ENCODE data around the gene SORCS1. TPM values are rescaled to one million over a fixed set of nuclear protein-coding genes. Genes with fewer than 3 reads are reported as not detected.

The SORCS1 gene
- total RNA-seq, 1 donor from 2014 or later, result 1.1 TPM

DNA sequence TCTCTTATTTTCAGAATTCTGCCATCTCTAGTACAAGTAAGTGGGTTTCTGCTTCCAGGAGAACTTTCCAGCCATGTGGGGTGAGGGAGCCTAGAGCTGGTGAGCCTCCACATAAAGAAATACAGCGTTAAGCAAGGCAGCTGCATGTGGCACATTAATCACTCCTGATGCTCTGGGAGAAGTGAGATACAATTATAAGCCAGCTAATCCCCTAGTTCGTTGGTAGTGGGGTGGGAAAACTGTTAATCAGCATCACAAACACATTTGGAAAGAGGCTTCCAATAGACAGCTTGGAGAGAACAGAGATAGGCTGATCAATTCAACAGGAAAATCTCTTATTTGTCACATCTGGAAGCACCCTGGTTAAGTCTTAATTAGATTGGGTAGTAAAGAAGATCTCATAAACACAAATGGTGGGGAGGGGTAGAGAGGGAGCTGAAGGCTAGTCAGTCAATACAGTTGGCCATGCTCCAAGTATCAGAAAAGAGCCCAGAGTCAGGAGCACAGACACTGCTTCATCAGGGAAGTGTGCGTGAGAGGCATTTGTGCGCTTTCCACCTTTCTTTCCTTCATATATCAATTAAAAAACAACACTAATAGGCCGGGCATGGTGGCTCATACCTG lies 130.6 kb downstream of the SORCS1 start:
- Mint-ChIP-seq H3K4me3 (ENCODE audit: unreplicated experiment) (no peak overlapping the region), H3K4me1 (ENCODE audit: low read depth, unreplicated experiment) (peaks cover 10% of the 10 kb centered on the region), H3K27me3 (ENCODE audit: low read depth, unreplicated experiment) (no peaks in the 10 kb centered on the region), H3K36me3 (ENCODE audit: low read depth, unreplicated experiment) (no peaks in the 10 kb centered on the region), H3K9me3 (ENCODE audit: unreplicated experiment) (no peaks in the 10 kb centered on the region), H3K27ac (ENCODE audit: unreplicated experiment) (no peak overlapping the region)
- Histone ChIP-seq H3K27me3 (ENCODE audit: insufficient read depth, low read length) (no peaks in the 10 kb centered on the region), H3K9ac (ENCODE audit: low read length) (no peak overlapping the region), H3K4me1 (ENCODE audit: insufficient read depth, low read length) (no peaks in the 10 kb centered on the region), H3K4me3 (ENCODE audit: insufficient read depth, low read depth, low read length) (no peak overlapping the region), H3K9me3 (ENCODE audit: insufficient read depth, low read depth, low read length) (no peaks in the 10 kb centered on the region), H3K36me3 (ENCODE audit: insufficient read depth, low read length) (no peaks in the 10 kb centered on the region), H4K20me1 (ENCODE audit: insufficient read depth, low read length) (no peaks in the 10 kb centered on the region), H2AFZ (ENCODE audit: low read depth, low read length) (no peak overlapping the region), H3K79me2 (ENCODE audit: insufficient read depth, low read length) (no peaks in the 10 kb centered on the region), H3K4me2 (ENCODE audit: low read length) (no peak overlapping the region), H3K27ac (ENCODE audit: low read depth, low read length) (no peak overlapping the region)
- DNase-seq (ENCODE audit: low read depth) (no peak), FAIRE-seq (no peak)
- TF ChIP-seq, protein P1, sequence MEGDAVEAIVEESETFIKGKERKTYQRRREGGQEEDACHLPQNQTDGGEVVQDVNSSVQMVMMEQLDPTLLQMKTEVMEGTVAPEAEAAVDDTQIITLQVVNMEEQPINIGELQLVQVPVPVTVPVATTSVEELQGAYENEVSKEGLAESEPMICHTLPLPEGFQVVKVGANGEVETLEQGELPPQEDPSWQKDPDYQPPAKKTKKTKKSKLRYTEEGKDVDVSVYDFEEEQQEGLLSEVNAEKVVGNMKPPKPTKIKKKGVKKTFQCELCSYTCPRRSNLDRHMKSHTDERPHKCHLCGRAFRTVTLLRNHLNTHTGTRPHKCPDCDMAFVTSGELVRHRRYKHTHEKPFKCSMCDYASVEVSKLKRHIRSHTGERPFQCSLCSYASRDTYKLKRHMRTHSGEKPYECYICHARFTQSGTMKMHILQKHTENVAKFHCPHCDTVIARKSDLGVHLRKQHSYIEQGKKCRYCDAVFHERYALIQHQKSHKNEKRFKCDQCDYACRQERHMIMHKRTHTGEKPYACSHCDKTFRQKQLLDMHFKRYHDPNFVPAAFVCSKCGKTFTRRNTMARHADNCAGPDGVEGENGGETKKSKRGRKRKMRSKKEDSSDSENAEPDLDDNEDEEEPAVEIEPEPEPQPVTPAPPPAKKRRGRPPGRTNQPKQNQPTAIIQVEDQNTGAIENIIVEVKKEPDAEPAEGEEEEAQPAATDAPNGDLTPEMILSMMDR (IDR thresholded peaks at IDR 0.05; ENCODE audit: insufficient read depth, low read depth, low read length), result no peak
- no peak for TF ChIP-seq EZH2 (IDR thresholded peaks at IDR 0.05; ENCODE audit: insufficient read depth, low read length)

DNA sequence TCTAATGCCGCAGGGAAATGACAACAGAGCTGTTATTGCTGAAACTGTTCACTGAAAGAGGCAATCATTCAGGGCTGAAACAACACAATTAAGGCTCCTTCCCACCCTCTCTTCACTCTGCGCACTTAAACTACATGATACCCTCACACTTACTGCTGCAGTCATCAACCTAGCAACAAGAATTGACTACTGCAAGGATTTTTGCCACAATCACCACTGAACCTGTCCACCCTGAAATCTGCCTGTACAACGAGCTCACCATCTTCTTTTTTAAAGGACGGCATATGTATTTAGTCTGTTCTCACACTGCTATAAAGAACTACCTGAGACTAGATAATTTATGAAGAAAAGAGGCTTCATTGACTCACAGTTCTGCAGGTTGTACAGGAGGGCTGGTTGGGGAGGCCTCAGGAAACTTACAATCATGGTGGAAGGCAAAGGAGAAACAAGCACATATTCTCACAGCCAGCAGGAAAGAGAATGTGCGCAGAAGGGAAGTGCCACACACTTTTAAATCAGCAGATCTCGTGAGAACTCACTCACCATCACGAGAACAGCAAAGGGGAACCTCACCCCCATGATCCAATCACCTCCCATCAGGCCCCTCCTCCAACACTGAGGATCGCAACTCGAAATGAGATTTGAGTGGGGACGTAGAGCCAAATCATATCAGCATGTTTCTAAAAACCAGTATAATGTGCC lies 131.7 kb downstream of the SORCS1 start:
- Histone ChIP-seq H3K9me3 (ENCODE audit: insufficient read depth, low read depth, low read length) (no peaks in the 10 kb centered on the region), H3K4me2 (ENCODE audit: low read length) (no peak overlapping the region), H3K9ac (ENCODE audit: low read length) (no peak overlapping the region), H3K4me3 (ENCODE audit: insufficient read depth, low read depth, low read length) (no peak overlapping the region), H3K36me3 (ENCODE audit: insufficient read depth, low read length) (no peaks in the 10 kb centered on the region), H3K27ac (ENCODE audit: low read depth, low read length) (no peak overlapping the region), H3K27me3 (ENCODE audit: insufficient read depth, low read length) (no peaks in the 10 kb centered on the region), H3K79me2 (ENCODE audit: insufficient read depth, low read length) (no peaks in the 10 kb centered on the region), H4K20me1 (ENCODE audit: insufficient read depth, low read length) (no peaks in the 10 kb centered on the region), H2AFZ (ENCODE audit: low read depth, low read length) (no peak overlapping the region), H3K4me1 (ENCODE audit: insufficient read depth, low read length) (no peaks in the 10 kb centered on the region)
- H3K36me3 Mint-ChIP-seq (ENCODE audit: low read depth, unreplicated experiment), result no peaks in the 10 kb centered on the region
- DNase-seq (ENCODE audit: low read depth) (no peak), FAIRE-seq (no peak)
- no peaks in the 10 kb centered on the region for H3K9me3 Mint-ChIP-seq (ENCODE audit: unreplicated experiment)
- no peak overlapping the region for H3K4me3 Mint-ChIP-seq (ENCODE audit: unreplicated experiment)
- H3K27ac Mint-ChIP-seq (ENCODE audit: unreplicated experiment), result peak overlapping the region; percentile 6
- H3K27me3 Mint-ChIP-seq (ENCODE audit: low read depth, unreplicated experiment), result no peaks in the 10 kb centered on the region
- H3K4me1 Mint-ChIP-seq (ENCODE audit: low read depth, unreplicated experiment), result peaks cover 10% of the 10 kb centered on the region
- TF ChIP-seq EZH2 (IDR thresholded peaks at IDR 0.05; ENCODE audit: insufficient read depth, low read length), result no peak
- TF ChIP-seq, protein P1 (IDR thresholded peaks at IDR 0.05; ENCODE audit: insufficient read depth, low read depth, low read length), result no peak
